HG03196 (cell line): ENCODE data around the gene CREBBP.
"Not testable (repeated sequence)": the region's sequence is repeated elsewhere in the genome, so short reads cannot be mapped to it uniquely, and the experiment has no call there.

ENCODE experiments used
- ATAC-seq: cut with Tn5 transposase; IDR thresholded peaks from one replicate; pipeline ENCODE4 v1.9.1; 2021; ENCODE audit not compliant: unreplicated experiment

CREBBP gene

DNA sequence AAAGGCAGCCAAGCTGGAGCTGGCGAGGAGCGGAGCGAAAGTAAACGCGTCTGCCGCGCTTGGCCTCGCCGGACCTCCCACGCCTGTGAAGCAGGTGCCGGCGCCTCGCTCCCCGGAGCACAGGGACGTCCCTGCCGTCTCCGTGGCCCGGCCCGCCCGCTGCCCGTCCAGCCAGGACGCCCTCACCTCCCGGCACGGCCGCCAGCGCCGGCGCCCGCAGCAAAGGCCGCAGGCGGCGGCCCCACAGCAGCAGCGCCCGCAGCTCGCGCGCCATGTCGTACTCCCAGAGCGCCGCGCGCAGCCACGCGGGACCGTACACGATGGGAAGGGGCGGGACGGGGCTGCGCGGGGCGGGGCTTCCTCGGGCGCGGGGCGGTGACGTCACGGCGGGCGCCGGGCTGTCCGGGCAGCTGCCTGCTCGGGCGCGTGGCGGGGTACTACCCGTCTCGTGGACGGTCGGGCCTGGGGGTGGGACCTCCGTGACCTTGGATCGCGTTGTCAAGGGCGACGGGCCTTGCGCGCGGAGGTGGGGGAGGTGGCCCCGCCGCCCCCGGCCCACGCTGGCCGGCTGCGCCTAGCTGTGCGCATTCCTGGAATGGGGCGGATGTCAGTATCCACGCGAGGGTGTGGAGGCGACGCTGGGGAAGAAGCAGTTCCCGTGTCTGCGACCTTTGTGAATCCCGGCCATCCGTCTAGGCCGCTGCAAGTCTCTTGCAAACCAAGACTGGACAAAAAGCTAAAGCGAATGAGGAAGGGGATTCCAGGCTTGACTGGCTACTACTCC lies 163.1 kb downstream of the CREBBP start, which contains the start of gene TRAP1:
TRAP1 (minus strand) TSS at position 290 of the 784 bp plus-strand sequence; CDS start at position 274, 16 bp downstream.
- ATAC-seq = peak; percentile 80

GRCh38 chr16:3716831-3717234 lies 163.7 kb downstream of the CREBBP start:
- ATAC-seq = peak; percentile 11

DNA sequence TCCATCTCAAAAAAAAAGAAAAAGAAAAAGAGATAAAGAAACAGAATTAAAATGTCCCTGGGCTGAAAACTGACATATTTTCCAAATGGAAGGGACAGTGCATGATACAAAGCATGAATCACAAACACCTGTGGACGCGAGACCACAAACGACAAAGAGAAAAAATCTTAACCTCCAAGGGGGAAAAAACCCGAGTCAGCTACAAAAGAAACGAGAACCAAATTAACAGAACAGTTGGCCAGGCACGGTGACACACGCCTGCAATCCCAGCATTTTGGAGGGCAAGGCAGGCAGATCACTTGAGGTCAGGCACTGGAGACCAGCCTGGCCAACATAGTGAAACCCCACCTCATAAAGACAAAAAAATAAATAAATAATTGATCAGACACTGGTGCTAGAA lies 165.1 kb downstream of the CREBBP start:
- no peak for ATAC-seq

DNA sequence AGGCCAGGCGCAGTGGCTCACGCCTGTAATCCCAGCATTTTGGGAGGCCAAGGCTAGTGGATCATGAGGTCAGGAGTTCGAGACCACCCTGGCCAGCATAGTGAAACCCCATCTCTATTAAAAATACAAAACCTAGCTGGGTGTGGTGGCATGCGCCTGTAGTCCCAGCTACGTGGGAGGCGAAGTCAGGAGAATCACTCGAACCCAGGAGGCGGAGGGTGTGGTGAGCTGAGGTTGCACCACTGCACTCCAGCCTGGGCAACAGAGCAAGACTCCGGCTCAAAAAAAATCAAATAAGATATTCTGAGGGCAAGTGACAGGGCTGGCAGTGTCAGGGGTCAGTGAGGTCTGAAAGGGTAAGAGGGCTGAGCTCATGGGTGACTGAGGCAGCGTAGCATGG lies 166.1 kb downstream of the CREBBP start:
- not testable (repeated sequence) for ATAC-seq

- ATAC-seq = no peak
These were observed 166.8 kb downstream of the CREBBP start for GRCh38 chr16:3713587-3714242.

DNA sequence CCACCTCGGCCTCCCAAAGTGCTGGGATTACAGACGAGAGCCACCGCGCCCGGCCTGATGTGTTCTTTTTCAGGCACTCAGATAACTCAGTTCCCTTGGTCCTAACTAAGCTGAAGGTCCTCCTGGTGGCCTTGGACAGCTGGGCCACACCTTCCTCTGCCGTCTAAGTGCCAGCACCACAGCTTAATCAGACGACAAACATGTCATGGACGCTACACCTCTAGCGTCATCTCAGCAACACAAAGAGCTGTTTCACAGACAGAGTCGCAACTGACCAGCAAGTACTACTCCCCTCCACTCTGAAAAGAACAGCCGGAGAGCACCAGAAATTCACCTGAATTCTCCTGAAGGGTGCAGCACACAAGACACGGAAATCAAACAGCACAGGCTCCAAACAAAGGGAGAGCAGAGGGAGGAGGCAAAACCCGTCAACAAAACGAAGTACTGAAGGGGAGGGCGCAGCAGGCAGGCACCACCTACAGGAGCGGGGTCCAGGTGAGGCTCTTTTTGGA lies 167.6 kb downstream of the CREBBP start:
- ATAC-seq = no peak

DNA sequence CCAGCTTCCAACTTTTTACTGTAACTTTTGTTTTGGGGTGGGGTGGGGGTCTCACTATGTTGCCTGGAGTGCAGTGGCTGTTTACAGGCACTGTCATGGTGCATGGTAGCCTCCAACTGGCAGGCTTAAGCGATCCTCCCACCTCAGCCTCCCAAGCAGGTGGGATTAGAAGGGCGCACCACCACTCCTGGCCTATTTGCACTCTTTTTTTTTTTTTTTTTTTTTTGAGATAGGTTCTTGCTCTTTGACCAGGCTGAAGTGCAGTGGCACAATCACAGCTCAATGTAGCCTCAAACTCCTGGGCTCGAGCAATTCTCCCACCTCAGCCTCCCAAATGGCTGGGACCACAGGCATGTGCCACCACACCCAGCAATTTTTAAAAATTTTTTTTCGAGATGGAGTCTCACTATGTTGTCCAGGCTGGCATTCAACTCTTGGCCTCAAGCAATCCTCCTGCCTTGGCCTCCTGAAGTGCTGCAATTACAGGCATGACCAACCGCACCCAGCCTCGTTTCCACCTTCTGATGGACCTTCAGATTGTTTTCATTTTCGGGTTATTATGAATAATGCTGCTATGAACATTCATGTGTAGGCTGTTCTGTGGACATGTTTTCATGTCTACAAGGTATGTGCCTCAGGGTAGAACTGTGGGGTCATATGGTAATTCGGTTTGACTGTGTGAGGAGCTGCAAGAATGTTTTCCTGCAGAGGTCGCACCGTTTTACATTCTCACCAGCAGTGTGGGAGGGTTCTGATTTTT lies 174.1 kb downstream of the CREBBP start:
- no peak for ATAC-seq

- ATAC-seq = no peak
These were observed 178.4 kb downstream of the CREBBP start for GRCh38 chr16:3702082-3702481.

- ATAC-seq = no peak
These were observed 179.0 kb downstream of the CREBBP start for GRCh38 chr16:3701531-3701930.

- ATAC-seq = no peak
These were observed 181.6 kb downstream of the CREBBP start for GRCh38 chr16:3698941-3699340.

- ATAC-seq = no peak
These were observed 183.9 kb downstream of the CREBBP start for GRCh38 chr16:3696425-3697218.

- ATAC-seq = no peak
These were observed 184.7 kb downstream of the CREBBP start for GRCh38 chr16:3695610-3696369.

- no peak for ATAC-seq
These were observed 186.5 kb downstream of the CREBBP start for GRCh38 chr16:3694051-3694450.

- no peak for ATAC-seq
These were observed 188.8 kb downstream of the CREBBP start for GRCh38 chr16:3691761-3692160.

GRCh38 chr16:3690980-3691720 lies 189.4 kb downstream of the CREBBP start:
- ATAC-seq = no peak

DNA sequence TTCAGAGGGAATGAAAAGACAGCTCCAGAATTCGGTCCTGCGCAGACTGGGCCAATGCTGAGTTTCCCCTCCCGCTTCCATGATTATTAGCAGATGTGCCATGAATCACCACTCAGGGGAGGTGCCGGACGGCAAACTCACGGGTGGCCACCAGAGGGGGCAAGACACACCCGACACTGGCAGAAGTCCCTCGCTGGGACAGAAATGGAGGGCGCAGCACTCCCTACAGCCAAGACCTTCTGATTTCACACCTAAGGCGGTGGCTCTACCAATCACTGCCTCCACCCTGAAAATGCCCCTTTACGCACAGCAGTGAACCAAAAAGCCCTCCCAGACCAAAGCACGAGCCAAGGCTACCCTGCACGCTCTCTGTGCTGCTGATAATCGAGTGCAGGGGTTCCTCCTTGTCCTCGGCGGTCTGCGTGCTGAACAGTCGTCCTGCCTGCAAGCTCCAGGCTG lies 190.0 kb downstream of the CREBBP start:
- peak; percentile 59 for ATAC-seq

DNA sequence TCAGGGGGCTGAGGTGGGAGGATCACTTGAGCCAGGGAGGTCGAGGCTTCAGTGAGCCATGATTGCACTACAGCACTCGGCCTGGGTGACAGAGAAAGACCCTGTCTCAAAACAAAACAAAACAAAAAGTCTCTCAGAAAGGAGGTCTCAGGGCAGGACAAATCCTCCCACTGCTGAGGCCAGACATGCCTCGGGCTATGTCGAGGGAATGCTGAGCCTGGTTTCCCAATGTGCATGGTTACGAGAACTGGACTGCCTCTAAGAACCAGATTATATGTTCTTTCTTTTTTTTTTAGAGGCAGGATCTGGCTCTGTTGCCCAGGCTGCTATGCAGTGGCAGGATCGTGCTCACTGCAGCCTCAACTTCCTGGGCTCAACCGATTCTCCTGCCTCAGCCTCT lies 190.8 kb downstream of the CREBBP start:
- no peak for ATAC-seq

DNA sequence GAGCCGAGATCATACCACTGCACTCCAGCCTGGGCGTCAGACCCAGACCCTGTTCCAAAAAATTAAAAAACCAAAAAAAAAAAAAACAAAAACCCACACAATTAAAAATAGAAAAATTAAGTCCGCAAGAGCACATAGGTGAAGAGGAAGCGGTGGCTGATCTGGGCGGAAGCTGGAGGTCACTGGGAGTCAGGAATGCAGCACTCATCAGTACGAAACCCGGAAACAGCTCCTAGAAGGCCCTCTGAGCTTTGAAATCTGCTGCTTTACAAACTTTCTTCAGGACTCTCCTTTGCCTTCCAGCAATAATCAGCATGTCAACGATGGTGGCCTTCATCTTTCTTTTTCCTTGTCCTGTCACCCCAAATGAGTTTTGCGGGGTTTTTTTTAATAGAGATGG lies 192.7 kb downstream of the CREBBP start:
- ATAC-seq = no peak

DNA sequence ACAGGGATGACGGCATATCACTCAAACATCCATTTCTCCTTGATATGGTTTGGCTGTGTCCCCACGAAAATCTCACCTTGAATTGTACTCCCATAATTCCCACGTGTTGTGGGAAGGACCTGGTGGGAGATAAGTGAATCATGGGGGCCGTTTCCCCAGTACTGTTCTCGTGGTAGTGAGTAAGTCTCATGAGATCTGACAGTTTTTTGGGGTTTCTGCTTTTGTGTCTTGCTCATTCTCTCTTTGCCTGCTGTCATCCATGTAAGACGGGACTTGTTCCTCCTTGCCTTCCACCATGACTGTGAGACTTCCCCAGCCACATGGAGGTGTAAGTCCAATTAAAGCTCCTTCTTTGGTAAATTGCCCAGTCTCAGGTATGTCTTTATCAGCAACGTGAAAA lies 193.5 kb downstream of the CREBBP start:
- ATAC-seq = no peak
